GM23338 (cell line): ENCODE data around the gene TSC22D2.

Experiments
- CREB1 ChIP-seq: fragments of 250-450 bp; sonication (Bioruptor Pico); IDR thresholded peaks from 2 replicates; pipeline ENCODE4 v1.5.0; 2020; ENCODE audit warnings: low read depth, mild to moderate bottlenecking, moderate library complexity
- EZH2 ChIP-seq: fragments of 200-600 bp; sonication (generic); IDR thresholded peaks from one replicate; pipeline ENCODE4 v1.8.0; 2017; ENCODE audit warnings: antibody characterized with exemption, mild to moderate bottlenecking, low read depth; ENCODE audit not compliant: unreplicated experiment
- EZH2phosphoT487 ChIP-seq: fragments of 200-600 bp; sonication (generic); IDR thresholded peaks from one replicate; pipeline ENCODE4 v1.8.1; 2018; ENCODE audit warnings: antibody characterized with exemption; ENCODE audit not compliant: unreplicated experiment
- JUNB ChIP-seq: IDR thresholded peaks from one replicate; pipeline ENCODE4 v1.6.1; 2016; ENCODE audit warnings: antibody characterized with exemption; ENCODE audit not compliant: unreplicated experiment
- NANOG ChIP-seq: IDR thresholded peaks from 2 replicates; pipeline ENCODE4 v1.6.1; 2016; ENCODE audit warnings: antibody characterized with exemption, borderline replicate concordance
- POLR2AphosphoS5 ChIP-seq: IDR thresholded peaks from 2 replicates; pipeline ENCODE4 v1.6.1; 2016; ENCODE audit warnings: antibody characterized with exemption, low read depth
- ZNF114 ChIP-seq: fragments of 250-450 bp; sonication (Bioruptor Pico); IDR thresholded peaks from 2 replicates; pipeline ENCODE4 v1.5.0; 2020; ENCODE audit warnings: mild to moderate bottlenecking, moderate library complexity
- ZNF331 ChIP-seq: fragments of 250-450 bp; sonication (Bioruptor Pico); IDR thresholded peaks from 2 replicates; pipeline ENCODE4 v1.5.0; 2020; ENCODE audit warnings: low read depth, mild to moderate bottlenecking, moderate library complexity
- TF ChIP-seq, protein P1 (sequence below), 2 experiments: fragments of 200-600 bp in 1 of 2; sonication (generic) in 1 of 2; conservative IDR thresholded peaks; 2 replicates each; pipeline versions ENCODE4 v1.5.1 to v1.6.1; 2016 to 2017; ENCODE audit warnings: antibody characterized with exemption in 2 of 2, low read depth in 2 of 2, mild to moderate bottlenecking in 2 of 2, moderate library complexity in 1 of 2
- TF ChIP-seq, protein P2 (sequence below): IDR thresholded peaks from one replicate; pipeline ENCODE4 v1.6.1; 2018; ENCODE audit warnings: antibody characterized with exemption; ENCODE audit not compliant: unreplicated experiment

DNA sequence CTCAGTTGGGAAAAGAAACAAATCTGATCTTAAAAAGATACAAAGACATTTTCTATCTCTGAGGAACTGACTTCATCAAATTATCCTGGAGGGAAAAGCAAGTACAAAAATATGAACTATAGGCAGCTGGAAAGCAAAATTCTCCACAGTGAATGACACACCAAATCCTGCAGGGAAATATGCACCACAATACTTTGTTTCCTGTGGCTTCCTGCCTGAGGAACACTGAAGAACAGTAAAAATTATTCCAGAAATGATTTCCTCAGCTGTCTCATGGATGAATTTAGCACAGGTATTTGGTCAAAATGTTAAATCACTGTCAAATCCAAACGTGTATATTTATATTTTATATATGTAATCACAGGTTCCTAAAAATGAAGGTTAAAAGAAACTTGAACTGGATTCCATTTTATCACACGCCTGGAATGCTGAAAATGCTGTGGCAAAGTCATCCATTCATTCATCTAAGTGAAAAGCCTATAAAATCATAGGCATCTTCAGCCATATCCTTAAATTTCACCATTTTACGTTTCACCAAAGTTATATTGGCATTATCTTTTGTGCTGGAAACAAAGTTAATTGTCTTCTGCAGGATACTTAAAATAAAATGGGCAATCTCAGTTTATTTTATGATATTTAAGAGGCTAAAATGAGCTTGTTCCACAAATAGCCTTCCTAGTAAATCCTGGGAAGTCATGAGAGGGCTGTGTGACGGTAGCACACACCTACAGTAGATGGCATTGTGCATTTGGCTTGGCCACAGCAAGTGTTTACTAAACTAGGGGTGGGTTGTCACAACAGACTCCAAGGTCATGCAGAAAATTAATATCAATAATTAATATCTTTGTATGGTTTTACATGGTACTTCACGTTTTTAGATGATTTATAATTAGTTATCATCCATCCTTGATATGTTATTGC, 19.3 kb upstream of the TSC22D2 start:
- TF ChIP-seq POLR2AphosphoS5 (no peak), EZH2phosphoT487 (no peak), CREB1 (CRISPR knock-in tag) (no peak), ZNF114 (CRISPR knock-in tag) (no peak), EZH2 (no peak), NANOG (no peak), JUNB (no peak), ZNF331 (CRISPR knock-in tag) (no peak)
- TF ChIP-seq, protein P1, sequence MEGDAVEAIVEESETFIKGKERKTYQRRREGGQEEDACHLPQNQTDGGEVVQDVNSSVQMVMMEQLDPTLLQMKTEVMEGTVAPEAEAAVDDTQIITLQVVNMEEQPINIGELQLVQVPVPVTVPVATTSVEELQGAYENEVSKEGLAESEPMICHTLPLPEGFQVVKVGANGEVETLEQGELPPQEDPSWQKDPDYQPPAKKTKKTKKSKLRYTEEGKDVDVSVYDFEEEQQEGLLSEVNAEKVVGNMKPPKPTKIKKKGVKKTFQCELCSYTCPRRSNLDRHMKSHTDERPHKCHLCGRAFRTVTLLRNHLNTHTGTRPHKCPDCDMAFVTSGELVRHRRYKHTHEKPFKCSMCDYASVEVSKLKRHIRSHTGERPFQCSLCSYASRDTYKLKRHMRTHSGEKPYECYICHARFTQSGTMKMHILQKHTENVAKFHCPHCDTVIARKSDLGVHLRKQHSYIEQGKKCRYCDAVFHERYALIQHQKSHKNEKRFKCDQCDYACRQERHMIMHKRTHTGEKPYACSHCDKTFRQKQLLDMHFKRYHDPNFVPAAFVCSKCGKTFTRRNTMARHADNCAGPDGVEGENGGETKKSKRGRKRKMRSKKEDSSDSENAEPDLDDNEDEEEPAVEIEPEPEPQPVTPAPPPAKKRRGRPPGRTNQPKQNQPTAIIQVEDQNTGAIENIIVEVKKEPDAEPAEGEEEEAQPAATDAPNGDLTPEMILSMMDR (conservative IDR thresholded peaks at IDR 0.05; ENCODE audit: low read depth in 2 of 2), result no peak
- TF ChIP-seq, protein P2, sequence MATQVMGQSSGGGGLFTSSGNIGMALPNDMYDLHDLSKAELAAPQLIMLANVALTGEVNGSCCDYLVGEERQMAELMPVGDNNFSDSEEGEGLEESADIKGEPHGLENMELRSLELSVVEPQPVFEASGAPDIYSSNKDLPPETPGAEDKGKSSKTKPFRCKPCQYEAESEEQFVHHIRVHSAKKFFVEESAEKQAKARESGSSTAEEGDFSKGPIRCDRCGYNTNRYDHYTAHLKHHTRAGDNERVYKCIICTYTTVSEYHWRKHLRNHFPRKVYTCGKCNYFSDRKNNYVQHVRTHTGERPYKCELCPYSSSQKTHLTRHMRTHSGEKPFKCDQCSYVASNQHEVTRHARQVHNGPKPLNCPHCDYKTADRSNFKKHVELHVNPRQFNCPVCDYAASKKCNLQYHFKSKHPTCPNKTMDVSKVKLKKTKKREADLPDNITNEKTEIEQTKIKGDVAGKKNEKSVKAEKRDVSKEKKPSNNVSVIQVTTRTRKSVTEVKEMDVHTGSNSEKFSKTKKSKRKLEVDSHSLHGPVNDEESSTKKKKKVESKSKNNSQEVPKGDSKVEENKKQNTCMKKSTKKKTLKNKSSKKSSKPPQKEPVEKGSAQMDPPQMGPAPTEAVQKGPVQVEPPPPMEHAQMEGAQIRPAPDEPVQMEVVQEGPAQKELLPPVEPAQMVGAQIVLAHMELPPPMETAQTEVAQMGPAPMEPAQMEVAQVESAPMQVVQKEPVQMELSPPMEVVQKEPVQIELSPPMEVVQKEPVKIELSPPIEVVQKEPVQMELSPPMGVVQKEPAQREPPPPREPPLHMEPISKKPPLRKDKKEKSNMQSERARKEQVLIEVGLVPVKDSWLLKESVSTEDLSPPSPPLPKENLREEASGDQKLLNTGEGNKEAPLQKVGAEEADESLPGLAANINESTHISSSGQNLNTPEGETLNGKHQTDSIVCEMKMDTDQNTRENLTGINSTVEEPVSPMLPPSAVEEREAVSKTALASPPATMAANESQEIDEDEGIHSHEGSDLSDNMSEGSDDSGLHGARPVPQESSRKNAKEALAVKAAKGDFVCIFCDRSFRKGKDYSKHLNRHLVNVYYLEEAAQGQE, result no peak
